ENCODE results near the gene VWA2.
A peak's percentile ranks its signal among the peaks of the same experiment; 100 is the strongest.

Gene VWA2

GRCh38 chr10:114291076-114291475 is 52.0 kb downstream of the VWA2 start:
- DNase-seq (ENCODE audit: extremely low spot score, insufficient read length, low read depth) (no peak), FAIRE-seq (no peak)

DNA sequence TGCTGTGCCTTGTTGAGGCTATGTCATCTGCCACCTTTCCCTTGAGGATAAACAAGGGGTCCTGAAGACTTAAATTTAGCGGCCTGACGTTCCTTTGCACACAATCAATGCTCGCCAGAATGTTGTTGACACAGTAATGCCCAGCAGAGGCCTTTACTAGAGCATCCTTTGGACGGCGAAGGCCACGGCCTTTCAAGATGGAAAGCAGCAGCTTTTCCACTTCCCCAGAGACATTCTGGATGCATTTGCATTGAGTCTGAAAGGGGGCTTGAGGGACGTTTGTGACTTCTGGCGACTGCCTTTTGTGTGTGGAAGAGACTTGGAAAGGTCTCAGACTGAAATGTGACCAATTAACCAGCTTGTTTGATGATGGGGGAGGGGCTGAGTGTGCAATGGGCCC is 52.5 kb downstream of the VWA2 start:
- DNase-seq (ENCODE audit: extremely low spot score, insufficient read length, low read depth) (no peak), FAIRE-seq (no peak)

GRCh38 chr10:114293075-114293474 is 54.0 kb downstream of the VWA2 start:
- FAIRE-seq (no peak), DNase-seq (ENCODE audit: extremely low spot score, insufficient read length, low read depth) (no peak)

- no peak for FAIRE-seq
- DNase-seq (ENCODE audit: extremely low spot score, insufficient read length, low read depth): no peak
Observed at GRCh38 chr10:114294549-114294948, 55.5 kb downstream of the VWA2 start.

- no peak for DNase-seq (ENCODE audit: extremely low spot score, insufficient read length, low read depth)
- no peak for FAIRE-seq
Observed at GRCh38 chr10:114295393-114295792, 56.3 kb downstream of the VWA2 start.

GRCh38 chr10:114297136-114297705 is 58.2 kb downstream of the VWA2 start:
- FAIRE-seq: no peak
- no peak for DNase-seq (ENCODE audit: extremely low spot score, insufficient read length, low read depth)

DNA sequence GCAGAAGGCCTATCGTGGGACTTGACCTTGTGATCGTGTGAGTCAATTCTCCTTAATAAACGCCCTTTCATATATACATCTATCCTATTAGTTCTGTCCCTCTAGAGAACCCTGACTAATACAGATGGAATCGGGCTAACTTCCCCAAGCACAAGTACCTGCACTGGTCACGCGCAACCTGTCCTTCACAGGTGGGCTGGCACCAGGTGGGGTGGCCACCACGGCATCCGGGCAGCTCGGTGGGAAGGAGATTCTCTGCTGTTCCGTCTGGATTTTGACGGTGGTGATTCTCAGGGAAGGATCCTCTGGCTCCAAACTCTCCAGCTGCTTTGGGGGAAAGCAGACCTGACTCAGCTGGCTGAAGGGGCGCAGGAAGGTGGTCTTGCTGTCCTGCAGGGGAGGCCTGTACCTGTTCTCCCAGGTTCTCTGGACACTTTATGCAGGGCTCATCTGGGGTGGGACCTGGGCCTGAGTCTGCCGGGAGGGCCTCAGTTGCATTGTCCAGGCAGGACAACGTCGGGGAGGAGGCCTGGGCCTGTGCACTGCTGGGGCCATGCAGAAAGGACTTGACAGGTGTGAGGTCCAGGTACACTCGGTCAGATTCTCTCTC is 61.1 kb downstream of the VWA2 start:
- no peak for DNase-seq (ENCODE audit: extremely low spot score, insufficient read length, low read depth)
- no peak for FAIRE-seq

- FAIRE-seq (no peak), DNase-seq (ENCODE audit: extremely low spot score, insufficient read length, low read depth) (no peak)
Observed at GRCh38 chr10:114301177-114301576, 62.1 kb downstream of the VWA2 start.

DNA sequence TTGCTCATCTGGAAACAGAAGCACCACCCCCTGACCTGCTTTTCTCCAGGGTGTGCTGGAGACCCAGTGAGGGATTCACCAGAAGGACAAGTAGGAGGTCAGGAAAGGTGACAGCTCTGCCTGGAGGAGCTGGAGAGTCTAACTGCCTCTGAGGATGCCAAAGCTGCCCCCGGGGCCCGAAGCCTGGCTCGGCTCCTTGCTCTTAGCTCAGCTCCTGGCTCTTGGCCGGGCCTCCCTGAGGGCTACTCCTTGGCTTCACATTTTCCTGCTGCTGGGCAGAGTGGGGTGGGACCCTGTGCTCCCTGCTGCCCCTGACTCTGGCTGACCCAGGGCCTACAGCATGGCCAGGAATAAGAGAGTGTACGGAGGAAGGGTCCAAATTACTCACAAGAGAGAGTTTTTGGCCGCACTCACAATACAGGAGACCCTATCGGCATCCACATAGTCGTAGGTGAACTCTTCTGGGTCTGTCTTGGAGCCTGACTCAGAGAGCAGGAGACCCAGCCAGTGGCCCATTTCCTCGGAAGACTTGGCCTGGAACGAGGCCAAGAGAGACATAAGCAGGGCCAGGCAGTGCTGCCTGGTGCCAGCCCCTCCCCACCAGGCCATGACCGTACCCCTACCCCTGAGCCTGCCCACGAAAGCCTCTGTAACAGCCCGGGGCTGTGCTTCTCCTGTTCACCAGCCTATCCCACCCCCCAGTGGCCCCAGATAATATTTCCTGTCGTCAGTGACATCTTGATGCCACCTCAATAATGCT is 63.1 kb downstream of the VWA2 start:
- no peak for DNase-seq (ENCODE audit: extremely low spot score, insufficient read length, low read depth)
- no peak for FAIRE-seq

DNA sequence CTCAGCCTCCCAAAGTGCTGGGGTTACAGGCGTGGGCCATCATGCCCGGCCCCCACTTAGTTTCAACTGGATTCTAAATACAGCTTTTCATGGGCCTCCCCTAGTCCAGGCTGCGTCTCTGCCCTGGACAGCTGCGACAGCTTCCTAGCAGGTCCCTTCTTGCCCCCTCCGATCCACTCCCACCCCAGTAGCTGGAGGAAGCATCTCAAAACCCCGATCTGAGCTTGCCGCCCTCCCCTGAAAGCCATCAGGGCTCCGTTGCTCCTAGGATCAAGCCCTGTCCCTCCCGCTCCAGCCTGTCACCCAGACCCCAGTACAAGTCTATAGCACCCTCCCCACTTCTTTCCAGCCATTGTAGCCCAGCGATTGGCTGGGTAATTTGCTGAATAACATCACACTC is 64.5 kb downstream of the VWA2 start:
- FAIRE-seq (no peak), DNase-seq (ENCODE audit: extremely low spot score, insufficient read length, low read depth) (no peak)

DNA sequence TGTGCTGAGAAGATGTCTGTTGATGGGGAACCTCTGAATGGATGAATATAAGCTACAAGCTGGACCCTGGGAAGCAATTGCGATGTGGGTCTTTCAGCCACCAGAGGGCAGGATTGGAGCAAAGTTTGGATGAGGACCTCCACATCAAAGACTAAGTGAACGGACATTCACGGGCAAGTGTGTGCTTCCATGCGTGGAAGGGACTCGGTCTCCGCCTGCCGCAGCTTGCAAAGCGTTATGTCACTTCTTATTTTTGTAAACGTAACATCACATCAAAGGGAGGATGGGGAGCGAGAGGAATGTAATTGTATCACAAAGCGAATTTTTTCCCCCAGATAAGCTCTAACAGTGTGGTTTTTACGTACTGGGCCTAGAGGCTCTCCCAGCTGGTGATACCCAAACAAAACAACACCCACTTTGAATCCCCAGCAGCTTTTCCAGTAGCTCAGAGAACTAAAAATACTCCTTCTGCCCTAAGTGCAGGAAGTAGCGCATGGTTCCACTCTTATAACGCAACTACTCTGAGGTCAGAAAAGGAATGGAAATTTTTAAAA is 65.0 kb downstream of the VWA2 start:
- DNase-seq (ENCODE audit: extremely low spot score, insufficient read length, low read depth) (peak; percentile 60), FAIRE-seq (peak; percentile 90)

- peak; percentile 29 for DNase-seq (ENCODE audit: extremely low spot score, insufficient read length, low read depth)
- FAIRE-seq: no peak
Observed at GRCh38 chr10:114304571-114305421, 65.7 kb downstream of the VWA2 start.

DNA sequence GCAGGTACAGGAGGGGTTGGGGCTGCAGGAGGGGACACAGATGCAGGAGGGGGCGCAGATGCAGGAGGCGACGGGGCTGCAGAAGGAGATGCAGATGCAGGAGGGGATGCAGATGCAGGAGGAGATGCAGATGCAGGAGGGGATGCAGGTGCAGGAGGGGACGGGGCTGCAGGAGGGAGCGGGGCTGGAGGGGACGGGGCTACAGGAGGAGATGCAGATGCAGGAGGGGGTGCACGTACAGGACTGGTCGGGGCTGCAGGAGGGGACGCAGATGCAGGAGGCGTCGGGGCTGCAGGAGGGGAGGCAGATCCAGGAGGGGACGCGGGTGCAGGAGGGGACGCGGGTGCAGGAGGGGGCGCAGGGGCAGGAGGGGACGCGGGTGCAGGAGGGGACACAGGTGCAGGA is 66.5 kb downstream of the VWA2 start:
- FAIRE-seq (no peak), DNase-seq (ENCODE audit: extremely low spot score, insufficient read length, low read depth) (no peak)

GRCh38 chr10:114306116-114306973 is 67.3 kb downstream of the VWA2 start:
- no peak for FAIRE-seq
- no peak for DNase-seq (ENCODE audit: extremely low spot score, insufficient read length, low read depth)

DNA sequence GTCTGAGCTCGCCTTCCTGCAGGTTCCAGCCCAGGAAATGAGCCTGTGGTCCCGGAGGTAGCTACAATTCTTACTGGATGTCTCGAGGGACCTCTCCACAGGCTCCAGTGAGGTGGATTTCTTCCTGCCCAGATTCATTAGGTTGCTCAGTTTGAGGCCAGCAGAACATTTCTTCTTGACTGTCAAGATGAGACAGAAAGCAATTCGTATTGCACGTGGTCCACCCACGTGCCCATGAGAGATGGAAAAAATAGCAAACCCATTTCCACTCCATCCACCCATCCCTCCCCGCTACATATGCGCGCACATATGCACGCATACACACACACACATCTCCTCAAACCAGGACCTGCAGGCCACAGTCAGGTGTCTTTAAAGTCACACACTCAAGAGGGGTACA is 68.7 kb downstream of the VWA2 start:
- FAIRE-seq: no peak
- no peak for DNase-seq (ENCODE audit: extremely low spot score, insufficient read length, low read depth)

- no peak for FAIRE-seq
- DNase-seq (ENCODE audit: extremely low spot score, insufficient read length, low read depth): no peak
Observed at GRCh38 chr10:114308531-114309363, 69.7 kb downstream of the VWA2 start.

DNA sequence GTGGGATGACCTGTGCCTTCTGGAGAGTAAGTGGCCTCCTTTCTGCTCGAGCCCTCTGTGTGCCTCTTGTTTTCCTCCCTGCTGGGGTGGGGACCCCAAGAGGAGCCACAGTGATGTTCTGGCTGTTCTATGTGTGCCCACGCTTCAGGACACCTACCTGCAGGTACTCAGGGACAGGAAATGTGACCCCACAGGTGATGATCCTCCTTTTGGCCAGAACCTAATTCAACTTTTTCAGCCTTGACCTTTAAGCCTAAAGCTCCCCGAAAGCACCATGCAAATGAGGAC is 70.3 kb downstream of the VWA2 start:
- DNase-seq (ENCODE audit: extremely low spot score, insufficient read length, low read depth) (no peak), FAIRE-seq (no peak)

DNA sequence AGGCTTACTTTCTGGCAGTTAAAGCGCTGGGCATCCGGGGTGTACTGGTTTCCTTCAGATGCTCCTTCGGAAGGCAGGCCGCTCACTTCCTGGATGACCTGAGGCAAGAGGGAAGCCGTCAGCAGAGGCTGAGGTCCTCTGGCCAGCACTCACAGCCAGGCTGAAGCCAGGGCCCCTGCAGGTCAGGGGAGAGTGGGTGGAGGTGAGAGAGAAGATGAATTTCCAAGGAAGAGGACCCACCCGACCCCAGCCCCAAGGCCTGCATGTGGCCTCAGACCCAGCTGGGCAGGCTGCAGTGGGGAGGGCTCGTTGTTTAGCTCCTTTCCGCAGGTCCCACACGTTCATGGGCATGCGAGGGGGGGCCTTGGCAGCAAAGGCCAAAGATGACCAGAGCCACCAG is 71.3 kb downstream of the VWA2 start:
- FAIRE-seq (no peak), DNase-seq (ENCODE audit: extremely low spot score, insufficient read length, low read depth) (no peak)

- no peak for FAIRE-seq
Observed at GRCh38 chr10:114311023-114311422, 72.0 kb downstream of the VWA2 start.

More at GRCh38 chr10:114311023-114311422, 72.0 kb downstream of the VWA2 start:
- no peak for DNase-seq (ENCODE audit: extremely low spot score, insufficient read length, low read depth)
